Measurements from ENCODE around the gene PLCB4.

PLCB4 gene

GRCh38 chr20:9281803-9282202 lies 212.9 kb downstream of the PLCB4 start:
- no peak for TF ChIP-seq CTCF (IDR thresholded peaks at IDR 0.05; ENCODE audit: borderline replicate concordance, control extremely low read depth, extremely low read depth, insufficient read depth, missing control alignments)
- in situ Hi-C loops (cut with MboI; ENCODE audit: low sequenced_read_pairs, unreplicated experiment), result no loop called here
- no peak for DNase-seq (ENCODE audit: low spot score)

- no peak for TF ChIP-seq CTCF (IDR thresholded peaks at IDR 0.05; ENCODE audit: borderline replicate concordance, control extremely low read depth, extremely low read depth, insufficient read depth, missing control alignments)
- DNase-seq (ENCODE audit: low spot score), result no peak
- in situ Hi-C loops (cut with MboI; ENCODE audit: low sequenced_read_pairs, unreplicated experiment), result no loop called here
Measured at GRCh38 chr20:9285617-9286016, 216.7 kb downstream of the PLCB4 start.

- DNase-seq (ENCODE audit: low spot score), result no peak
- in situ Hi-C loops (cut with MboI; ENCODE audit: low sequenced_read_pairs, unreplicated experiment), result no loop called here
- no peak for TF ChIP-seq CTCF (IDR thresholded peaks at IDR 0.05; ENCODE audit: borderline replicate concordance, control extremely low read depth, extremely low read depth, insufficient read depth, missing control alignments)
Measured at GRCh38 chr20:9286501-9287461, 217.9 kb downstream of the PLCB4 start.

GRCh38 chr20:9287826-9288225 lies 218.9 kb downstream of the PLCB4 start:
- DNase-seq (ENCODE audit: low spot score), result no peak
- in situ Hi-C loops (cut with MboI; ENCODE audit: low sequenced_read_pairs, unreplicated experiment), result no loop called here

GRCh38 chr20:9290331-9290730 lies 221.4 kb downstream of the PLCB4 start:
- in situ Hi-C loops (cut with MboI; ENCODE audit: low sequenced_read_pairs, unreplicated experiment), result no loop called here
- TF ChIP-seq CTCF (IDR thresholded peaks at IDR 0.05; ENCODE audit: borderline replicate concordance, control extremely low read depth, extremely low read depth, insufficient read depth, missing control alignments), result no peak
- DNase-seq (ENCODE audit: low spot score), result no peak

More at GRCh38 chr20:9287826-9288225, 218.9 kb downstream of the PLCB4 start:
- TF ChIP-seq CTCF (IDR thresholded peaks at IDR 0.05; ENCODE audit: borderline replicate concordance, control extremely low read depth, extremely low read depth, insufficient read depth, missing control alignments), result no peak

- TF ChIP-seq CTCF (IDR thresholded peaks at IDR 0.05; ENCODE audit: borderline replicate concordance, control extremely low read depth, extremely low read depth, insufficient read depth, missing control alignments), result no peak
- in situ Hi-C loops (cut with MboI; ENCODE audit: low sequenced_read_pairs, unreplicated experiment), result no loop called here
- DNase-seq (ENCODE audit: low spot score), result no peak
Measured at GRCh38 chr20:9293145-9293544, 224.3 kb downstream of the PLCB4 start.
